PC-3 (cell line): ENCODE results near the gene DZIP1.

Experiments
- EZH2 ChIP-seq: fragments of 300-600 bp; sonication (generic); IDR thresholded peaks from one replicate; pipeline ENCODE4 v1.6.1; 2017; ENCODE audit warnings: antibody characterized with exemption, mild to moderate bottlenecking, low read length; ENCODE audit not compliant: unreplicated experiment
- TF ChIP-seq, protein P1 (sequence below): fragments of 300-600 bp; sonication (generic); conservative IDR thresholded peaks from 2 replicates; pipeline ENCODE4 v1.5.1; 2017; ENCODE audit warnings: antibody characterized with exemption, low read depth, mild to moderate bottlenecking, low read length

DNA sequence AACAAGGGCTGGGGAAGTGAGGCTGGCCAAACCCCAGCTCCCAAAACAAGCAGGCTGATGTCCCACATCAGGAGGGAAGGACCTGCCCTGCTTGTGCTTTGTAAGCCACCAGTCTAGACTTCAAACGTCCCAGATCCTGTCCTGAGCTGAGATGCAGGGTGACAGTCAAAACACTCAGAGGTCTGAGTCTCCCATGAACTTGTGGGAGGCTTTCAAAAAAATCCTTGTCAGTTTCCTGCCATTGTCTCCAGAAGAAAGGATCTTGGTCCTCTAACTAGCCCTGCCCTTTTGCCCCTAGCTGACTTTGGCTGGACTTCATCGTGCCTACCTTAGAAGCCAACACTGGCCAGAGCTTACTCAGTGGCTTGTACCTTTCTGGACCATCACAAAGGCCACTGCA, 43.3 kb downstream of the DZIP1 start:
- TF ChIP-seq, protein P1, sequence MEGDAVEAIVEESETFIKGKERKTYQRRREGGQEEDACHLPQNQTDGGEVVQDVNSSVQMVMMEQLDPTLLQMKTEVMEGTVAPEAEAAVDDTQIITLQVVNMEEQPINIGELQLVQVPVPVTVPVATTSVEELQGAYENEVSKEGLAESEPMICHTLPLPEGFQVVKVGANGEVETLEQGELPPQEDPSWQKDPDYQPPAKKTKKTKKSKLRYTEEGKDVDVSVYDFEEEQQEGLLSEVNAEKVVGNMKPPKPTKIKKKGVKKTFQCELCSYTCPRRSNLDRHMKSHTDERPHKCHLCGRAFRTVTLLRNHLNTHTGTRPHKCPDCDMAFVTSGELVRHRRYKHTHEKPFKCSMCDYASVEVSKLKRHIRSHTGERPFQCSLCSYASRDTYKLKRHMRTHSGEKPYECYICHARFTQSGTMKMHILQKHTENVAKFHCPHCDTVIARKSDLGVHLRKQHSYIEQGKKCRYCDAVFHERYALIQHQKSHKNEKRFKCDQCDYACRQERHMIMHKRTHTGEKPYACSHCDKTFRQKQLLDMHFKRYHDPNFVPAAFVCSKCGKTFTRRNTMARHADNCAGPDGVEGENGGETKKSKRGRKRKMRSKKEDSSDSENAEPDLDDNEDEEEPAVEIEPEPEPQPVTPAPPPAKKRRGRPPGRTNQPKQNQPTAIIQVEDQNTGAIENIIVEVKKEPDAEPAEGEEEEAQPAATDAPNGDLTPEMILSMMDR, result no peak
- TF ChIP-seq EZH2, result no peak
